ENCODE data around the gene LARGE1.

DNA sequence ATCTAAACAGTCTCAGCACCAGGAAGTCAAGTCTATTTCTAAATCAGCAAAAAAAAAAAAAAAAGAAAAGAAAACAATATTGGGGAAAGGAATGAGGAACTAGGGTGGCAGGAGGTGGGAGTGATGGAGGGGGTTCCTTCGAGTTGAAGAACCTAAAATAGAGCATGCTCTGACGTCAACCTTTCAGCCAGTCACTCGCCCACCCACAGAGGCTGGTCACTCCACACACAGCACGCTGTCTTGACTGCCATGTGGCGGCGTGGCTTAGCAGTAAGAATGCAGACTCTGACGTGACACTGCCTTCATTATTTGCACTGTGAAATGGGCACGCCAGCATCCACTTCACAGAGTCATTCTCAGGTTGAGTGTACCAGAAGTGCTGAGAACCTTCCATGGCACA, 48.3 kb downstream of the LARGE1 start:
- TF ChIP-seq, protein P1, sequence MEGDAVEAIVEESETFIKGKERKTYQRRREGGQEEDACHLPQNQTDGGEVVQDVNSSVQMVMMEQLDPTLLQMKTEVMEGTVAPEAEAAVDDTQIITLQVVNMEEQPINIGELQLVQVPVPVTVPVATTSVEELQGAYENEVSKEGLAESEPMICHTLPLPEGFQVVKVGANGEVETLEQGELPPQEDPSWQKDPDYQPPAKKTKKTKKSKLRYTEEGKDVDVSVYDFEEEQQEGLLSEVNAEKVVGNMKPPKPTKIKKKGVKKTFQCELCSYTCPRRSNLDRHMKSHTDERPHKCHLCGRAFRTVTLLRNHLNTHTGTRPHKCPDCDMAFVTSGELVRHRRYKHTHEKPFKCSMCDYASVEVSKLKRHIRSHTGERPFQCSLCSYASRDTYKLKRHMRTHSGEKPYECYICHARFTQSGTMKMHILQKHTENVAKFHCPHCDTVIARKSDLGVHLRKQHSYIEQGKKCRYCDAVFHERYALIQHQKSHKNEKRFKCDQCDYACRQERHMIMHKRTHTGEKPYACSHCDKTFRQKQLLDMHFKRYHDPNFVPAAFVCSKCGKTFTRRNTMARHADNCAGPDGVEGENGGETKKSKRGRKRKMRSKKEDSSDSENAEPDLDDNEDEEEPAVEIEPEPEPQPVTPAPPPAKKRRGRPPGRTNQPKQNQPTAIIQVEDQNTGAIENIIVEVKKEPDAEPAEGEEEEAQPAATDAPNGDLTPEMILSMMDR (IDR thresholded peaks at IDR 0.05), result no peak
- TF ChIP-seq POLR2A (IDR thresholded peaks at IDR 0.05), result no peak
